ENCODE results near the gene TOGARAM2.

The TOGARAM2 gene

GRCh38 chr2:29100564-29100963, 119.5 kb downstream of the TOGARAM2 start:
- TF ChIP-seq, protein P1, sequence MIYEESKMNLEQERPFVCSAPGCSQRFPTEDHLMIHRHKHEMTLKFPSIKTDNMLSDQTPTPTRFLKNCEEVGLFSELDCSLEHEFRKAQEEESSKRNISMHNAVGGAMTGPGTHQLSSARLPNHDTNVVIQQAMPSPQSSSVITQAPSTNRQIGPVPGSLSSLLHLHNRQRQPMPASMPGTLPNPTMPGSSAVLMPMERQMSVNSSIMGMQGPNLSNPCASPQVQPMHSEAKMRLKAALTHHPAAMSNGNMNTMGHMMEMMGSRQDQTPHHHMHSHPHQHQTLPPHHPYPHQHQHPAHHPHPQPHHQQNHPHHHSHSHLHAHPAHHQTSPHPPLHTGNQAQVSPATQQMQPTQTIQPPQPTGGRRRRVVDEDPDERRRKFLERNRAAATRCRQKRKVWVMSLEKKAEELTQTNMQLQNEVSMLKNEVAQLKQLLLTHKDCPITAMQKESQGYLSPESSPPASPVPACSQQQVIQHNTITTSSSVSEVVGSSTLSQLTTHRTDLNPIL (CRISPR knock-in tag; IDR thresholded peaks at IDR 0.05; ENCODE audit: low read depth) = no peak
- TF ChIP-seq PATZ1 (CRISPR knock-in tag; IDR thresholded peaks at IDR 0.05; ENCODE audit: borderline replicate concordance) (no peak), ZNF565 (CRISPR knock-in tag; conservative IDR thresholded peaks at IDR 0.05; ENCODE audit: low read depth) (no peak), SNAI2 (CRISPR knock-in tag; IDR thresholded peaks at IDR 0.05) (no peak), ARNTL (CRISPR knock-in tag; IDR thresholded peaks at IDR 0.05; ENCODE audit: borderline replicate concordance, low read depth) (no peak), PPARA (CRISPR knock-in tag; IDR thresholded peaks at IDR 0.05; ENCODE audit: borderline replicate concordance) (no peak), BACH2 (CRISPR knock-in tag; IDR thresholded peaks at IDR 0.05; ENCODE audit: borderline replicate concordance) (no peak), ZC3H10 (CRISPR knock-in tag; IDR thresholded peaks at IDR 0.05) (no peak)
- ATAC-seq = no peak
